H1 (cell line): Measurements from ENCODE around the gene MIXL1.

Source experiments
- BRCA1 ChIP-seq: IDR thresholded peaks from 2 replicates; pipeline ENCODE4 v1.6.1; 2012; ENCODE audit warnings: low read depth, low read length, improper control_type of control experiment
- EP300 ChIP-seq, 2 experiments: IDR thresholded peaks; 1 replicate in 1 of 2; 2 replicates in 1 of 2; pipeline ENCODE4 v1.6.1; 2011 to 2012; ENCODE audit warnings: low read depth in 2 of 2, low read length in 2 of 2, mild to moderate bottlenecking in 2 of 2, borderline replicate concordance in 1 of 2, inconsistent platforms in 1 of 2, moderate library complexity in 1 of 2
- EZH2 ChIP-seq: fragments of 200-600 bp; sonication (generic); IDR thresholded peaks from 2 replicates; pipeline ENCODE4 v1.7.1; 2012; ENCODE audit warnings: low read depth, mild to moderate bottlenecking, moderate library complexity, low read length, inconsistent platforms; ENCODE audit not compliant: severe bottlenecking
- GABPA ChIP-seq: IDR thresholded peaks from 2 replicates; pipeline ENCODE4 v1.6.1; 2011; ENCODE audit warnings: mild to moderate bottlenecking, low read length, moderate library complexity, borderline replicate concordance; ENCODE audit not compliant: insufficient read depth
- POLR2A ChIP-seq, 2 experiments: IDR thresholded peaks; 1 replicate in 1 of 2; 2 replicates in 1 of 2; pipeline ENCODE4 v1.6.1; 2011; ENCODE audit warnings: low read depth in 2 of 2, low read length in 2 of 2, mild to moderate bottlenecking in 2 of 2; ENCODE audit errors: control extremely low read depth in 1 of 2
- POLR2AphosphoS5 ChIP-seq: IDR thresholded peaks from 2 replicates; pipeline ENCODE4 v1.6.1; 2011; ENCODE audit warnings: low read depth, low read length
- RAD21 ChIP-seq, 2 experiments: IDR thresholded peaks in 1 of 2; conservative IDR thresholded peaks in 1 of 2; 2 replicates each; pipeline ENCODE4 v1.6.1; 2011; ENCODE audit warnings: low read depth in 2 of 2, low read length in 2 of 2, improper control_type of control experiment in 1 of 2, inconsistent platforms in 1 of 2, mild to moderate bottlenecking in 1 of 2, moderate library complexity in 1 of 2
- SP2 ChIP-seq: IDR thresholded peaks from 2 replicates; pipeline ENCODE4 v1.6.1; 2012; ENCODE audit warnings: mild to moderate bottlenecking, low read length, inconsistent platforms
- SRF ChIP-seq: IDR thresholded peaks from 2 replicates; pipeline ENCODE4 v1.6.1; 2011; ENCODE audit warnings: mild to moderate bottlenecking, low read depth, low read length, moderate library complexity
- TAF1 ChIP-seq: IDR thresholded peaks from 2 replicates; pipeline ENCODE4 v1.6.1; 2011; ENCODE audit warnings: mild to moderate bottlenecking, low read depth, low read length
- TCF12 ChIP-seq: IDR thresholded peaks from 2 replicates; pipeline ENCODE4 v1.6.1; 2011; ENCODE audit warnings: low read depth, mild to moderate bottlenecking, low read length
- TF ChIP-seq, protein P1 (sequence below), 3 experiments: IDR thresholded peaks; 1 replicate in 2 of 3; 2 replicates in 1 of 3; pipeline versions ENCODE4 v1.5.1 to v1.6.1; 2011; ENCODE audit warnings: low read length in 3 of 3, mild to moderate bottlenecking in 3 of 3, inconsistent platforms in 2 of 3, low read depth in 1 of 3, moderate library complexity in 1 of 3; ENCODE audit not compliant: insufficient read depth in 1 of 3; ENCODE audit errors: control extremely low read depth in 1 of 3

DNA sequence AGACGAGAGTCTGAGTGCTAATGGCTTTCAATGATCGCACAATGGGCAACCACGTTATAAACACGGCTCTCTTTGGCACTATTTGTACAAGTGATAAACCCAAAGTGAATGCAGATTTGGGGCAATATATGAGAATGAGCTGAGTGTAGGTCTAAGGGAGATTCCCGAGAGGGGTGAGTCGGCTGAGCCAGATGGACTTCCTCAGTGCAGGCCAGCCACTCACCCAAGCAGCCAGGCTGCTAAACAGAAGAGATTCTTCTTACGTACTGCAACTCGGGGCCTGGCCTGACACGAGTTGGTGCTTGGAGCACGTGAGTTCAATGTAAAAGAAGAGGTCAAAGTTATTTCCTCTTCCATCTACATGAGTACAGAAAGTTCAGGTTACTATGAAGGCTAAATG lies 6.2 kb upstream of the MIXL1 start:
- TF ChIP-seq POLR2A (IDR thresholded peaks at IDR 0.05; ENCODE audit: control extremely low read depth in 1 of 2, low read depth in 2 of 2, low read length in 2 of 2) (no peak), TCF12 (no peak), GABPA (no peak), SP2 (no peak), EZH2 (no peak), TAF1 (no peak), EP300 (IDR thresholded peaks at IDR 0.05; ENCODE audit: borderline replicate concordance in 1 of 2, low read depth in 2 of 2, low read length in 2 of 2) (no peak), SRF (no peak), BRCA1 (no peak), POLR2AphosphoS5 (no peak), RAD21 (IDR thresholded peaks at IDR 0.05 in 1 of 2, conservative IDR thresholded peaks at IDR 0.05 in 1 of 2; ENCODE audit: low read depth in 2 of 2, low read length in 2 of 2) (no peak)
- TF ChIP-seq, protein P1, sequence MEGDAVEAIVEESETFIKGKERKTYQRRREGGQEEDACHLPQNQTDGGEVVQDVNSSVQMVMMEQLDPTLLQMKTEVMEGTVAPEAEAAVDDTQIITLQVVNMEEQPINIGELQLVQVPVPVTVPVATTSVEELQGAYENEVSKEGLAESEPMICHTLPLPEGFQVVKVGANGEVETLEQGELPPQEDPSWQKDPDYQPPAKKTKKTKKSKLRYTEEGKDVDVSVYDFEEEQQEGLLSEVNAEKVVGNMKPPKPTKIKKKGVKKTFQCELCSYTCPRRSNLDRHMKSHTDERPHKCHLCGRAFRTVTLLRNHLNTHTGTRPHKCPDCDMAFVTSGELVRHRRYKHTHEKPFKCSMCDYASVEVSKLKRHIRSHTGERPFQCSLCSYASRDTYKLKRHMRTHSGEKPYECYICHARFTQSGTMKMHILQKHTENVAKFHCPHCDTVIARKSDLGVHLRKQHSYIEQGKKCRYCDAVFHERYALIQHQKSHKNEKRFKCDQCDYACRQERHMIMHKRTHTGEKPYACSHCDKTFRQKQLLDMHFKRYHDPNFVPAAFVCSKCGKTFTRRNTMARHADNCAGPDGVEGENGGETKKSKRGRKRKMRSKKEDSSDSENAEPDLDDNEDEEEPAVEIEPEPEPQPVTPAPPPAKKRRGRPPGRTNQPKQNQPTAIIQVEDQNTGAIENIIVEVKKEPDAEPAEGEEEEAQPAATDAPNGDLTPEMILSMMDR (IDR thresholded peaks at IDR 0.05; ENCODE audit: control extremely low read depth in 1 of 3, insufficient read depth in 1 of 3, low read depth in 1 of 3, low read length in 3 of 3) = no peak
